ACC112 (cell line): ENCODE results near the gene SPSB3.

ENCODE experiments used
- H2AFZ ChIP-seq: fragments of 200-600 bp; sonication (generic); one replicate; pipeline ENCODE4 v1.6.0; 2017; ENCODE audit warnings: antibody characterized with exemption, low read length; ENCODE audit not compliant: unreplicated experiment
- H3K27ac ChIP-seq: fragments of 200-600 bp; sonication (generic); 2 replicates; pipeline ENCODE4 v1.5.1; 2014; ENCODE audit warnings: low read depth, mild to moderate bottlenecking, antibody characterized with exemption, low read length, moderate library complexity
- H3K27me3 ChIP-seq: fragments of 200-600 bp; sonication (generic); 2 replicates; pipeline ENCODE4 v1.6.1; 2014; ENCODE audit warnings: mild to moderate bottlenecking, antibody characterized with exemption, low read length, moderate library complexity, mixed read lengths; ENCODE audit not compliant: insufficient read depth
- H3K36me3 ChIP-seq: fragments of 200-600 bp; sonication (generic); 2 replicates; pipeline ENCODE4 v1.6.1; 2016; ENCODE audit warnings: mild to moderate bottlenecking, antibody characterized with exemption, low read length, moderate library complexity, mixed read lengths; ENCODE audit not compliant: insufficient read depth
- H3K4me1 ChIP-seq: fragments of 200-600 bp; sonication (generic); one replicate; pipeline ENCODE4 v1.6.1; 2016; ENCODE audit warnings: low read length, mixed read lengths; ENCODE audit not compliant: insufficient read depth, unreplicated experiment, control insufficient read depth
- H3K4me3 ChIP-seq: fragments of 200-600 bp; sonication (generic); 2 replicates; pipeline ENCODE4 v1.5.1; 2014; ENCODE audit warnings: mild to moderate bottlenecking, low read depth, low read length
- H3K79me2 ChIP-seq: fragments of 200-600 bp; sonication (generic); one replicate; pipeline ENCODE4 v1.6.0; 2016; ENCODE audit warnings: low read length; ENCODE audit not compliant: control insufficient read depth, unreplicated experiment, insufficient read depth

Gene SPSB3

GRCh38 chr16:1793578-1794220, 11.3 kb upstream of the SPSB3 start, which contains the start of gene IGFALS:
Gene IGFALS (minus strand): TSS chr16:1793705. CDS start chr16:1793652, 53 bp downstream.
- Histone ChIP-seq H3K27me3 (no peaks in the 10 kb centered on the region), H3K79me2 (peaks cover 2% of the 10 kb centered on the region), H3K4me3 (no peak within 1 kb of the TSS), H3K36me3 (no peaks in the 10 kb centered on the region), H3K4me1 (no peaks in the 10 kb centered on the region), H2AFZ (no peak within 1 kb of the TSS), H3K27ac (no peak within 1 kb of the TSS)

- H3K4me1 ChIP-seq = no peaks in the 10 kb centered on the region
- no peak overlapping the region for H3K27ac ChIP-seq
Observed at GRCh38 chr16:1792836-1793577, 10.6 kb upstream of the SPSB3 start.

GRCh38 chr16:1791943-1792812, 9.8 kb upstream of the SPSB3 start:
- H3K27me3 ChIP-seq = no peaks in the 10 kb centered on the region
- no peak overlapping the region for H3K4me3 ChIP-seq
- H3K27ac ChIP-seq = no peak overlapping the region
- H3K79me2 ChIP-seq = peaks cover 4% of the 10 kb centered on the region
- no peaks in the 10 kb centered on the region for H3K4me1 ChIP-seq
- H2AFZ ChIP-seq = no peak overlapping the region
- H3K36me3 ChIP-seq = no peaks in the 10 kb centered on the region

More at GRCh38 chr16:1792836-1793577, 10.6 kb upstream of the SPSB3 start:
- Histone ChIP-seq H3K27me3 (no peaks in the 10 kb centered on the region), H3K79me2 (peaks cover 2% of the 10 kb centered on the region), H3K4me3 (no peak overlapping the region), H2AFZ (no peak overlapping the region), H3K36me3 (no peaks in the 10 kb centered on the region)

- Histone ChIP-seq H3K4me1 (no peaks in the 10 kb centered on the region), H3K36me3 (no peaks in the 10 kb centered on the region)
Observed at GRCh38 chr16:1791256-1791942, 9.0 kb upstream of the SPSB3 start.

GRCh38 chr16:1790611-1791255, 8.4 kb upstream of the SPSB3 start:
- no peak overlapping the region for H3K27ac ChIP-seq
- H2AFZ ChIP-seq = no peak overlapping the region
- no peaks in the 10 kb centered on the region for H3K36me3 ChIP-seq
- H3K27me3 ChIP-seq = no peaks in the 10 kb centered on the region
- no peak overlapping the region for H3K4me3 ChIP-seq
- H3K4me1 ChIP-seq = no peaks in the 10 kb centered on the region
- peaks cover 17% of the 10 kb centered on the region for H3K79me2 ChIP-seq

More at GRCh38 chr16:1791256-1791942, 9.0 kb upstream of the SPSB3 start:
- H2AFZ ChIP-seq = no peak overlapping the region
- no peak overlapping the region for H3K27ac ChIP-seq
- H3K79me2 ChIP-seq = peaks cover 11% of the 10 kb centered on the region
- H3K27me3 ChIP-seq = no peaks in the 10 kb centered on the region
- no peak overlapping the region for H3K4me3 ChIP-seq

- Histone ChIP-seq H2AFZ (no peak overlapping the region), H3K4me3 (no peak overlapping the region), H3K36me3 (no peaks in the 10 kb centered on the region), H3K27ac (no peak overlapping the region), H3K27me3 (no peaks in the 10 kb centered on the region), H3K79me2 (peaks cover 21% of the 10 kb centered on the region), H3K4me1 (no peaks in the 10 kb centered on the region)
Observed at GRCh38 chr16:1790261-1790610, 7.9 kb upstream of the SPSB3 start.

GRCh38 chr16:1789643-1790045, 7.3 kb upstream of the SPSB3 start:
- Histone ChIP-seq H3K36me3 (no peaks in the 10 kb centered on the region), H3K79me2 (peaks cover 26% of the 10 kb centered on the region), H3K4me3 (no peak overlapping the region), H2AFZ (no peak overlapping the region), H3K4me1 (no peaks in the 10 kb centered on the region), H3K27me3 (no peaks in the 10 kb centered on the region), H3K27ac (no peak overlapping the region)

GRCh38 chr16:1788708-1789100, 6.3 kb upstream of the SPSB3 start:
- no peaks in the 10 kb centered on the region for H3K27me3 ChIP-seq
- no peaks in the 10 kb centered on the region for H3K36me3 ChIP-seq
- H3K27ac ChIP-seq = no peak overlapping the region
- H3K4me3 ChIP-seq = no peak overlapping the region
- peaks cover 5% of the 10 kb centered on the region for H3K4me1 ChIP-seq
- H3K79me2 ChIP-seq = peaks cover 36% of the 10 kb centered on the region
- H2AFZ ChIP-seq = no peak overlapping the region

GRCh38 chr16:1788095-1788707, 5.8 kb upstream of the SPSB3 start:
- H2AFZ ChIP-seq = no peak overlapping the region
- no peak overlapping the region for H3K27ac ChIP-seq
- no peak overlapping the region for H3K4me3 ChIP-seq
- peaks cover 40% of the 10 kb centered on the region for H3K79me2 ChIP-seq
- no peaks in the 10 kb centered on the region for H3K36me3 ChIP-seq
- H3K4me1 ChIP-seq = peaks cover 5% of the 10 kb centered on the region
- H3K27me3 ChIP-seq = no peaks in the 10 kb centered on the region
